T47D (cell line): ENCODE data around the gene L1CAM.

Experiments
- DNase-seq, 2 experiments: peaks; one replicate each; pipeline versions ENCODE4 v3.0.0 to v3.0.0-alpha.2; 2011 to 2012; ENCODE audit warnings: low read depth in 1 of 2, low spot score in 1 of 2
- JUND ChIP-seq: IDR thresholded peaks from 2 replicates; pipeline ENCODE4 v1.6.1; 2012; ENCODE audit warnings: low read depth
- in situ Hi-C: cut with HindIII; loops from 2 replicates; pipeline ENCODE4 v1.10.0; 2016; ENCODE audit warnings: low sequenced_read_pairs, low pct_unique_long_range_greater_than_20kb

The L1CAM gene

GRCh38 chrX:153886915-153887314 is 942 bp upstream of the L1CAM start:
- peak in 1 of 2 experiments; percentile 41 for DNase-seq
- TF ChIP-seq JUND, result no peak
- in situ Hi-C loops, result no loop called here

GRCh38 chrX:153885208-153885787 is 675 bp downstream of the L1CAM start:
- DNase-seq, result no peak
- in situ Hi-C loops, result no loop called here
- TF ChIP-seq JUND, result no peak

- no peak for TF ChIP-seq JUND
- peak; percentile 21 to 56 for DNase-seq
- in situ Hi-C loops, result no loop called here
Measured at GRCh38 chrX:153884590-153884989, 1.4 kb downstream of the L1CAM start.

- in situ Hi-C loops, result no loop called here
- no peak for DNase-seq
- no peak for TF ChIP-seq JUND
Measured at GRCh38 chrX:153884136-153884535, 1.8 kb downstream of the L1CAM start.

GRCh38 chrX:153883163-153883843 is 2.7 kb downstream of the L1CAM start:
- in situ Hi-C loops, result no loop called here
- no peak for TF ChIP-seq JUND

GRCh38 chrX:153882557-153882956 is 3.4 kb downstream of the L1CAM start:
- in situ Hi-C loops, result no loop called here
- DNase-seq, result no peak
- no peak for TF ChIP-seq JUND

More at GRCh38 chrX:153883163-153883843, 2.7 kb downstream of the L1CAM start:
- DNase-seq, result no peak

- in situ Hi-C loops, result no loop called here
Measured at GRCh38 chrX:153882086-153882498, 3.9 kb downstream of the L1CAM start.

GRCh38 chrX:153881281-153881680 is 4.7 kb downstream of the L1CAM start:
- in situ Hi-C loops, result no loop called here
- no peak for DNase-seq
- no peak for TF ChIP-seq JUND

More at GRCh38 chrX:153882086-153882498, 3.9 kb downstream of the L1CAM start:
- DNase-seq, result no peak
- TF ChIP-seq JUND, result no peak

GRCh38 chrX:153880440-153880815 is 5.5 kb downstream of the L1CAM start:
- no peak for DNase-seq
- in situ Hi-C loops, result no loop called here
- TF ChIP-seq JUND, result no peak

- in situ Hi-C loops, result no loop called here
- no peak for TF ChIP-seq JUND
- no peak for DNase-seq
Measured at GRCh38 chrX:153879741-153880439, 6.1 kb downstream of the L1CAM start.

- in situ Hi-C loops, result no loop called here
- no peak for TF ChIP-seq JUND
- no peak for DNase-seq
Measured at GRCh38 chrX:153878969-153879653, 6.9 kb downstream of the L1CAM start.

- in situ Hi-C loops, result no loop called here
- TF ChIP-seq JUND, result no peak
- DNase-seq, result no peak
Measured at GRCh38 chrX:153878345-153878744, 7.6 kb downstream of the L1CAM start.

GRCh38 chrX:153877571-153878261 is 8.3 kb downstream of the L1CAM start:
- no peak for DNase-seq
- TF ChIP-seq JUND, result no peak
- in situ Hi-C loops, result no loop called here
